Measurements from ENCODE around the gene NAA25.
"Not testable (repeated sequence)": the region's sequence is repeated elsewhere in the genome, so short reads cannot be mapped to it uniquely, and the experiment has no call there.

Gene NAA25

GRCh38 chr12:112049351-112049750 is 59.2 kb downstream of the NAA25 start:
- no peak for DNase-seq

- no peak for DNase-seq
Observed at GRCh38 chr12:112046003-112046402, 62.6 kb downstream of the NAA25 start.

DNA sequence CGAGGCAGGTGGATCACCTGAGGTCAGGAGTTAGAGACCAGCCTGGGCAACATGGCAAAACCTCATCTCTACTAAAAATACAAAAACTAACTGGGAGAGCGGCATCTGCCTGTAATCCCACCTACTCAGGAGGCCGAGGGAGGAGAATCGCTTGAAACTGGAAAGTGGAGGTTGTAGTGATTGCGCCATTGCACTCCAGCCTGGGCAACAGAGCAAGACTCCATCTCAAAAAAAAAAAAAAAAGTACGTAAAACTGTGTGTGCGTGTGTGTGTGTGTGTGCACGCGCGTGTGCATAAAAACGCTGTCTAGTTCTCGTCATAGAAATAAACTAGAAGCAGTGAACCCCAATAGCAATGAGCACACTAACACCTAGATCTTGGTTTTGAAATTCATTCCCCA is 72.0 kb downstream of the NAA25 start:
- DNase-seq: not testable (repeated sequence)

GRCh38 chr12:112035219-112035785 is 73.3 kb downstream of the NAA25 start:
- no peak for DNase-seq

GRCh38 chr12:112032292-112032691 is 76.3 kb downstream of the NAA25 start:
- no peak for DNase-seq

GRCh38 chr12:112031472-112031871 is 77.1 kb downstream of the NAA25 start:
- no peak for DNase-seq

DNA sequence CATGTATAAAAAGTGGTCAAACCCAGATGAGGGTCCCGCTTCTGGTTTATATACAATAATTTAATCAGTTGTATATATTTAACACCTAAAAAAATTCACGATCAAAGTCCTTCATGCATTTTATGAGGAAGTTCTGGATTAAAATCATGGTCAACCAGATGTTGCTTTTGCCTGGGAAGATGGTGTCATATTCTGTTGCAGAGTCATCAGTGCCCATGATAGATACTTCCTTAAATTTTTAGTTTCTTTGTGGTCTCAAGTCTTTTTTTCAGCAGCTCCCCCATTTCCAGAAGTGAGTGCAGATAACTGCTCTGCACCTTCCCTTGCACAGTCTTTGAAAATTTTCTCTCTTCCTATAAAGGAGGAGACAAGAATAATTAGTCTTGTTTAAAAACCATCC is 79.3 kb downstream of the NAA25 start:
- DNase-seq: no peak

DNA sequence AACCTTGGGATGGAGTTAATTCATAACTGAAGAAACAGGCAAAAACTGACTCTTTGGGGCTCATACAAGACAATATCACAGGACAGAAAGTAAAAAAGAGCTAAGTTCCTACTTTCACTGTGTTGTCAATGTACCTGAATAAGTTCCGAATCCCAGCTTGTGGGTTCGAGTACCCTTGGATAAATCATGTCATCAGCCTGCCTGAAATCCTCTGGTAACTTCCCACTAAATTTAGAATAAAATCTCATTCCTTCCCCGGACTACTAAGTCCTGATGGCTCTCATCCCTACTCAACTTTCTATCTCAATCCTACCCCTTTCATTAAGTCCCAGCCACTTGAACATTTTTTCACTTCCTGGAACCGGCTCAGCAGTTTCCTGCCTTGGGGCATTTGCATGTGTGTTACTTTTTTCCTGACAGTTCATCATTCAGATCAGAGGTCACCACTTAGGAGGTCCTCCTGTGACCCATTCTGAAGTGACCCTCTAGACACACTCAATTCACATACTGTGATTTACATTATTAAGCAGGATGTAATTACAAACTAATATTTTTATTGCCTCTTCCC is 82.7 kb downstream of the NAA25 start:
- DNase-seq: no peak

GRCh38 chr12:112023759-112024396 is 84.7 kb downstream of the NAA25 start:
- no peak for DNase-seq

DNA sequence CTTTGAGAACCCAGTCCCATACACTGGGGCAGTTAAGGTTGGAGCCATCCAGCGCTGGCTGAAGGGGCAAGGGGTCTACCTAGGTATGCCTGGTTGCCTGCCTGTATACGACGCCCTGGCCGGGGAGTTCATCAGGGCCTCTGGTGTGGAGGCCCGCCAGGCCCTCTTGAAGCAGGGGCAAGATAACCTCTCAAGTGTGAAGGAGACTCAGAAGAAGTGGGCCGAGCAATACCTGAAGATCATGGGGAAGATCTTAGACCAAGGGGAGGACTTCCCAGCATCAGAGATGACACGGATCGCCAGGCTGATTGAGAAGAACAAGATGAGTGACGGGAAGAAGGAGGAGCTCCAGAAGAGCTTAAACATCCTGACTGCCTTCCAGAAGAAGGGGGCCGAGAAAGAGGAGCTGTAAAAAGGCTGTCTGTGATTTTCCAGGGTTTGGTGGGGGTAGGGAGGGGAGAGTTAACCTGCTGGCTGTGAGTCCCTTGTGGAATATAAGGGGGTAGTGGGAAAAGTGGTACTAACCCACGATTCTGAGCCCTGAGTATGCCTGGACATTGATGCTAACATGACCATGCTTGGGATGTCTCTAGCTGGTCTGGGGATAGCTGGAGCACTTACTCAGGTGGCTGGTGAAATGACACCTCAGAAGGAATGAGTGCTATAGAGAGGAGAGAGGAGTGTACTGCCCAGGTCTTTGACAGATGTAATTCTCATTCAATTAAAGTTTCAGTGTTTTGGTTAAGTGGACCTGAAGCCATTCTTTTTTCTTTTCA is 86.2 kb downstream of the NAA25 start:
- no peak for DNase-seq

GRCh38 chr12:112020947-112021457 is 87.6 kb downstream of the NAA25 start:
- DNase-seq: no peak

GRCh38 chr12:112018571-112019237 is 89.9 kb downstream of the NAA25 start:
- no peak for DNase-seq

- no peak for DNase-seq
Observed at GRCh38 chr12:112017041-112017440, 91.5 kb downstream of the NAA25 start.

GRCh38 chr12:112015938-112016337 is 92.6 kb downstream of the NAA25 start:
- no peak for DNase-seq

DNA sequence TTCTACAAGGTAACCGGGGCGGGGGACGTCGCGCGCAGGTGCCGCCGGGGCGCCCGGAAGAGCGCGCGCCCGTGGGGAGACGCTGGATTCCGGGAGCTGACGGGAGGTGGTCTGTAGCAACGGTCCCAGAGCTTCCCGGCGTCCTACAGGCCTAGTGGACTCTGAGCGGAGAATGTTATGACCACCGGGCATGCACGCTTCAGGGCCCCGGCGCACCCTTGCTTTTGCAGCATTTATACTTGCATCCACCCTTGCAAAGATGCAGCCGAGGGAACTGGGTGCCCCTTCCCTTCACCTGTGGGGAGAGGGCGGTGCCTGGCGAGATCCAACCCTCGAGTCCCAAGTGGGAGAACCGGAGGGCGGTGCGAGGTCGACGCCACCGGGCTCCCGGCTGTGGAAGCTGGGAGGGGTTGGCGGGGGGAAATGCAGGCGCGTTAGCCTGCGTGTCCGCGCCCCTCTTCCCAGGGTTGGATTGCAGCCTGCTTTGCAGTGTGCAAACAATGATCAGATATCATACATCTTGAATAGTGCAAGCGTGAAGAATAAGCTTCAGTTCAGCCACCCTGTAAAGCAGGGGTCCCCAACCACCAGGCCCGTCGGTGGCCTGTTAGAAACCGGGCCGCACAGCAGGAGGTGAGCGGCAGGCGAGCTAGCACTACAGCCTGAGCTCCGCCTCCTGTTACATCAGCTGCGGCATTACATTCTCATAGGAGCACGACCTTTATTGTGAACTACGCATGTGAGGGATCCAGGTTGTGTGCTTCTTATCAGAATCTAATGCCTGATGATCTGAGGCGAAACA is 94.8 kb downstream of the NAA25 start:
- DNase-seq: peak; percentile 79

DNA sequence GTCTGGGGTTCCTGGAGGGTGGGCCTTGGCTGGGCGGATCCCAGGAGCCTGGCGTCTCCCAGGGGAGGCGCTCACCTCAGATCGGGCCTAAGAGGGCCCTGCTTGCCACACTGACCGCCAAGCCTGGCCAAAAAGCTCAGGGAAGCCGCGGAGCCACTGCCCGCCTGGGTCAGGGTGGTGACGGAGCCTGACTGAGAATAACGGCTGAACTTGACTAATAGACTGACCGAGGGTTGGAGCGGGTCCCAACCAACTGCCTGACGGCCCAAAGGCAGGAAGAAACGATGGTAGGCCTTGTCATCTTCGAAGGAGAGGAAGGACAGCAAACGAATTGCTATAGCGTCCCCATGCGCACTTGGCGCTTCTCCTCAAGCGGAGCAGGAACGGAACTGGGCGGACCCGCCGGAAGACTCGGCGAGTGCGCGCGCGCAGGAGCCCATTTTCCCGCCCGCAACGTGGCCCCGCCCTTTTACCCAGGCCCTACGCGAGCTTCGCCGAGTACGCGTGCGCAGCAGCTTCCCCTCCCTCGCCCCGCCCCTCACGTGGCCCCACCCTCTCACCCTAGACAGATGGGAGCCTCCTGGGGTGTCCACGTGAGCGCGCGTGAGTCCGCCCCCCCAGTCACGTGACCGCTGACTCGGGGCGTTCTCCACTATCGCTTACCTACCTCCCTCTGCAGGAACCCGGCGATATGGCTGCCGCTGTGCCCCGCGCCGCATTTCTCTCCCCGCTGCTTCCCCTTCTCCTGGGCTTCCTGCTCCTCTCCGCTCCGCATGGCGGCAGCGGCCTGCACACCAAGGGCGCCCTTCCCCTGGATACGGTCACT is 95.6 kb downstream of the NAA25 start, which contains the start of the genes ERP29 and TMEM116:
TSS of gene ERP29 (plus strand) at position 652 of the 826 bp plus-strand sequence. CDS start at position 692, 40 bp downstream.
TSS of gene TMEM116 (minus strand) at position 391 of the 826 bp plus-strand sequence. CDS start 7,895 bp downstream, outside the sequence.
- DNase-seq: peak; percentile 100

GRCh38 chr12:112011685-112012084 is 96.9 kb downstream of the NAA25 start:
- no peak for DNase-seq

DNA sequence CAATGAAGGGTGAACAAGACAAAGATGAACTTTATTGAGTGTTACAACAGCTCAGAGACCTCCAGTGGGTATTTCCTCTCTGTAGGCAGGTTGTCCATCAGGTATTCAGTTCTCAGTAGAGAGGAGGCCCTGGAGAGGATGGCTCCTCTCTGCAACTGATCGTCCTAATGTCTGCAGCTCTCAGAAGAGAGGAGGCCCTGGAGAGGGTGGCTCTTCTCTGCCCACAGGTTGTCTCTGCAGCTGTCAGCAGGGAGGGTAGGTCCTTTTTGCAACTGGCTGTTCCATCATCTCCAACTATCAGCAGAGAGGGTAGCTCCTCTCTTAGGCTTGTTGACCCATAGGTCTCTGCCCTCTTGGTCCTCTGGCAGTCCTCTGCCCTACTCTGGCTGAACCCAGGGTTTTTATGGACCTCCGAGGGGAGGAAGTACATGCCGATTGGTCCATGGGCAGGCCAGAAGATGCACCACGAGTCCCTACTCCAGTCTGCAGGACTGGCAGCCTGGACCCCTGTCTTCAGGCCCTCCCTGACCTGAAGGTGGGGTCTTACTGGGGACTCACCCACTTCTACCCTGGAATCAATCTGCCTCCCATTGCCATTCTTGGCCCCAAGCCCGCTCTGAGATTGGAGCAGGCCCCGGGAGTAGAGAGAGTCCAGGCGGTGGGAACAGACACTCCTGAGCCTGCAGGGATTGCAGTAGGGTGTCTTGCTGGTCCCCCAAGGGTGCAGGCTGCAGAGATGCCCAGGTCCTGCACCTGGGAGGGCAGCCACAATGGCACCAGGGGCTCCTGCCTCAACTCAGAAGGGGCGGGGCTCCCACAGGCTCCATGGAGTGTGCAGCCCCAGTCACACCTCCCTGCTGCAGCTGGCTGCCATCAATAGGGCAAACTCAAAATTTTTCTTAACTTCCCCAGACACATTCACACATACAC is 97.9 kb downstream of the NAA25 start:
- DNase-seq: no peak

GRCh38 chr12:112009596-112009995 is 99.0 kb downstream of the NAA25 start:
- DNase-seq: not testable (repeated sequence)

GRCh38 chr12:112008918-112009317 is 99.7 kb downstream of the NAA25 start:
- DNase-seq: no peak

Data from CD4-positive, alpha-beta T cell treated with Interleukin-12 subunit alpha and Interleukin-12 subunit beta, for 1 hour (primary cell).